EL (cell line): Measurements from ENCODE around the gene ELF1.
"Not testable (repeated sequence)": the region's sequence is repeated elsewhere in the genome, so short reads cannot be mapped to it uniquely, and the experiment has no call there.

Source experiments
- DNase-seq: peaks from one replicate; pipeline ENCODE4 v3.0.0-alpha.2; 2016

The ELF1 gene

GRCh38 chr13:40929883-40930282 lies 89.2 kb downstream of the ELF1 start:
- not testable (repeated sequence) for DNase-seq

DNA sequence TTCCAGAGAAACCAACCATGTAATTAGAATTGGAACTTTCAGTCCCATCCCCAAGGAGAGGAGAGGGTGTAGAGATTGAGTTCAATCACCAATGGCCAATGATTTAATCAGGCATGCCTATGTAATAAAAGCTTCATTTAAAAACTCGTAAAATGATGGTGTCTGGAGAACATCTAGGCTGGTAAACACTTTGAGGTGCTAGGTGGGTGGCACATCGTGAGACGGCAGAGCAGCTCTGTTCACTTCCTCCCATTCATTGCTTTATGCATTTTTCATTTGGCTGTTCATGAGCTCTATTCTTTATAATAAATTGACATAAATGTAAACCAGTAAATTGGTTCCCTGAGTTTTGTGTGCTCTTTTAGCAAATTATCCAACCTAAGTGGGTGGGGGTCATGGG lies 90.1 kb downstream of the ELF1 start:
- DNase-seq, result no peak

DNA sequence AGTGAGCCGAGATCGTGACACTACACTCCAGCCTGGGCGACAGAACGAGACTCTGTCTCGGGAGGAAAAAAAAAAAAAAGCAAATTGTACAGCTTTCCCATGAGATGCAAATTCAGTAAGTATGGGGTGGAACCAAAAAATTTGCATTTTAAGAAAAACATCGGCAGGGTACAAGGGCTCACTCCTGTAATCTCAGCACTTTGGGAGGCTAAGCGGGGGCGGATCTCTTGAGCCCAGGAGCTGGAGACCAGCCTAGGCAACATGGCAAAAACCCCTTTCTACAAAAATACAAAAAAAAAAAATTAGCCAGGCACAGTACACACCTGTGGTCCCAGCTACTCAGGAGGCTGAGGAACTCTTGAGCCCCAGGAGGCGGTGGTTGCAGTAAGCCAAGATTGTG lies 91.2 kb downstream of the ELF1 start:
- DNase-seq, result no peak

DNA sequence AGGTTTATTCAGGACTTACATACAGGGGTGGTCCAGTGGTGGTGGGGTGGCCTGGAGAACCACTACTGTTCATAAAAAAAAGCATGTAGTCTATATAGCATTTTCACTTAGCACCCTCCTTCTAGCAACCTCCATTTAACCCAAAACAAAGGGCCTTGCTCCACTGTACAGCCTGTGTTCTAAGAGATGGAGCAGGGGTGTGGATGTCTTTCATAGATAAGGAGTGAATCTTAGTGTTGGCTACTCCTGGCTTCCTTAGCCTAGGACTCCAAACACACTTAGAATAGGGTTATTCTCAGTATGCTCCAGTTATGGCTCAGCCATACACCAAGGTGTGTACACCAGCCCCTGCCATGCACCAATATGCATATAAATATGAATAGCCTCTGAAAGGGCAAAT lies 95.2 kb downstream of the ELF1 start:
- DNase-seq, result no peak

GRCh38 chr13:40922437-40923040 lies 96.6 kb downstream of the ELF1 start:
- no peak for DNase-seq

DNA sequence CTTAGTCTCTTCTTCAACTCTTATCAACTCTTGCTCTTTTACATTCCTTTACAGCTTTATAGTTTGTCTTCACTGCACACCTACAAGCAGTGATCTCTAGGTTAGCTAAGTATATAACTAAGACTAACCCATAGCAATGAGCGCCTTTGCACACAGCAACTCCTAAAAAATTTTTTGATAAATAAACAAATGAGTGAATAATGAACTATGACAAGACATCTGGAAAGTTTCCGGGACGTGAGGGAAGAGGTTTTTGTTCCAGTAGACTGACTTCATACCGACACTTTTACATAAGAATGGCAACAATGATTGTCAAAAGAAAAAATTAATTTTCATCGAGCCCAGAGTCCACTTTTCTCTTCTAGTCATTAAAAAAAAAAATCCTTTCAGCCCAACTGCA lies 98.3 kb downstream of the ELF1 start:
- DNase-seq, result peak; percentile 41

DNA sequence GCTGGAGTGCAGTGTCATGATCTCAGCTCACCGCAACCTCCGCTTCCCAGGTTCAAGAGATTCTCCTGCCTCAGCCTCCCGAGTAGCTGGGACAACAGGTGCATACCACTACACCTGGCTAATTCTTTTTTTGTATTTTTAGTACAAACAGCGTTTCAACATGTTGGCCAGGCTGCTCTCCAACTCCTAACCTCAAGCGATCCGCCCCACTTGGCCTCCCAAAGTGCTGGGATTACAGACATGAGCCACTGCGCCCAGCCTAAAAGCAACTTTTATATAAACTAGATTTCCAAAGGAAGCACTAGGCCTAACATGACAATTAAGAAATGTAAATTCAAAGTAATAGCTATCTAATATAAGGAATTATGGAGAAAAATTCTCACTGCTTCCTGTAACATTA lies 99.2 kb downstream of the ELF1 start:
- DNase-seq, result not testable (repeated sequence)

GRCh38 chr13:40916207-40916998 lies 102.7 kb downstream of the ELF1 start:
- peak; percentile 77 for DNase-seq

- not testable (repeated sequence) for DNase-seq
Observed at GRCh38 chr13:40914863-40915262, 104.3 kb downstream of the ELF1 start.

GRCh38 chr13:40911341-40911740 lies 107.8 kb downstream of the ELF1 start:
- no peak for DNase-seq

- peak; percentile 55 for DNase-seq
Observed at GRCh38 chr13:40910324-40911050, 108.6 kb downstream of the ELF1 start.

- DNase-seq, result peak; percentile 40
Observed at GRCh38 chr13:40909541-40910200, 109.4 kb downstream of the ELF1 start.

GRCh38 chr13:40908546-40908945 lies 110.6 kb downstream of the ELF1 start:
- no peak for DNase-seq

DNA sequence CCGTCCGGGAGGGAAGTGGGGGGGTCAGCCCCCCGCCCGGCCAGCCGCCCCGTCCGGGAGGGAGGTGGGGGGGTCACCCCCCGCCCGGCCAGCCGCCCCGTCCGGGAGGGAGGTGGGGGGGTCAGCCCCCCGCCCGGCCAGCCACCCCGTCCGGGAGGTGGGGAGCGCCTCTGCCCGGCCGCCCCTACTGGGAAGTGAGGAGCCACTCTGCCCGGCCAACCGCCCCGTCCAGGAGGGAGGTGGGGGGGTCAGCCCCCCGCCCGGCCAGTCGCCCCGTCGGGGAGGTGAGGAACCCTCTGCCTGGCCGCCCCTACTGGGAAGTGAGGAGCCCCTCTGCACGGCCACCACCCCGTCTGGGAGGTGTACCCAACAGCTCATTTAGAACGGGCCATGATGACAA lies 118.1 kb downstream of the ELF1 start:
- not testable (repeated sequence) for DNase-seq

GRCh38 chr13:40900568-40900967 lies 118.5 kb downstream of the ELF1 start:
- DNase-seq, result not testable (repeated sequence)

GRCh38 chr13:40897053-40897452 lies 122.1 kb downstream of the ELF1 start:
- no peak for DNase-seq

DNA sequence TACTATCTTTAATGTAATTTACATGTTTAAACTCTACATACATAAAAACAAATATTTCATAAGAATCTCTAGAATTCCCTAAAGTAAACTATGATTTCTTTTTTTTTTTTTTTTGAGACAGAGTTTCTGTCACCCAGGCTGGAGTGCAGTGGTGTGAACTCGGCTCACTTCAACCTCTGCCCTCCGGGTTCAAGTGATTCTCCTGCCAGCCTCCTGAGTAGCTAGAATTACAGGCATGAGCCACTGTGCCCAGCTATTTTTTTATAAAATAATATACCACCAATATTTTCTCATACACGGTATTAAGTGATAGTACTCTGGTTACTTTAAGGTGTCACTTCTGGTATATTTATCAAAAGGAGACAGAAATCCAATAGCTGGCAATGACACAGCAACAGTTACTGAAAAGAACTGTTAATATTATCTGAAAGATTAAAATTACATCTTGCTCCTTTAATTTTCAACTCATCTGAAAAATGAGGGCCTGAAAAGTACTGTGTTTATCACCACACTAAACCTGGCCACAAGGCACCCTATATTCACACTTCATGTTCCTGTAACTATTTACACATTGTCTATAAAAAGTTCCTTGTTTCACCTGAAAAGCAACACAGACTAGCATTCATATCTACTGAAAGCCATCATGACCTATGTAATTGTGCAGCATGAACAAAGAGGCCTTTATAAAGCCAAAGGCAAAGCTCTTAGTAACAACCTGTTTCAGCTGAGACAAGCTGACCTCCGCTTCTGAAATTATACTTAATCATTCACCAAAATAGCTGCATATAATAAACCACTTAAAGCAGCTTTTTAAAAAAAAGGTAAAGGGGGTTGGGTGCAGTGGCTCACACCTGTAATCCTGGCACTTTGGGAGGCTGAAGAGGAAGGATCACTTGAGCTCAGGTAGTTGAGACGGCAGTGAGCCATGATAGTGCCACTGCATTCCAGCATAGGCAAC lies 123.6 kb downstream of the ELF1 start:
- no peak for DNase-seq

- not testable (repeated sequence) for DNase-seq
Observed at GRCh38 chr13:40893573-40893972, 125.5 kb downstream of the ELF1 start.

- DNase-seq, result no peak
Observed at GRCh38 chr13:40886017-40886416, 133.1 kb downstream of the ELF1 start.

DNA sequence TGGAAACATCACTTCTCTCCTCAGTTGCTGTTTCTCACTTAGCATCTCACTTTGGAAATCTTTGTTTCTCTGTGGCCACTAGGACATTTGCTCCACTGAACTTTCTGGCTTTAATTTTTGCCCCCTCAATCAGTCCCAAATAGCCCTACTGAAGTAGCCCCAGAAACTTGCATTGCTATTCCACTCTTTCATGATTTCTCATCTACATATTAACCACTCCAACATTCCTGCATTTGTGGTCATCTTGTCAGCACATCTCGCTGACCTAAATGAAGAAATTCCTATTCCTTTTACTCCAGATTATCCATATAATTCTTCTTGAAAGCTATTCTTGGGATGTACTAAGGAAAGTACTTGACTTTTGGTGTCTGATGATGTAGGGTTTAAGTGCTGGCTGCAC lies 134.9 kb downstream of the ELF1 start:
- DNase-seq, result not testable (repeated sequence)
